Measurements from ENCODE around the gene SLC30A7. TPM values are rescaled to one million over a fixed set of nuclear protein-coding genes. Genes with fewer than 3 reads are reported as not detected.
"Not testable (repeated sequence)": the region's sequence is repeated elsewhere in the genome, so short reads cannot be mapped to it uniquely, and the experiment has no call there.

Gene SLC30A7
- total RNA-seq, 1 donor from 2014 or later = 56.6 TPM

DNA sequence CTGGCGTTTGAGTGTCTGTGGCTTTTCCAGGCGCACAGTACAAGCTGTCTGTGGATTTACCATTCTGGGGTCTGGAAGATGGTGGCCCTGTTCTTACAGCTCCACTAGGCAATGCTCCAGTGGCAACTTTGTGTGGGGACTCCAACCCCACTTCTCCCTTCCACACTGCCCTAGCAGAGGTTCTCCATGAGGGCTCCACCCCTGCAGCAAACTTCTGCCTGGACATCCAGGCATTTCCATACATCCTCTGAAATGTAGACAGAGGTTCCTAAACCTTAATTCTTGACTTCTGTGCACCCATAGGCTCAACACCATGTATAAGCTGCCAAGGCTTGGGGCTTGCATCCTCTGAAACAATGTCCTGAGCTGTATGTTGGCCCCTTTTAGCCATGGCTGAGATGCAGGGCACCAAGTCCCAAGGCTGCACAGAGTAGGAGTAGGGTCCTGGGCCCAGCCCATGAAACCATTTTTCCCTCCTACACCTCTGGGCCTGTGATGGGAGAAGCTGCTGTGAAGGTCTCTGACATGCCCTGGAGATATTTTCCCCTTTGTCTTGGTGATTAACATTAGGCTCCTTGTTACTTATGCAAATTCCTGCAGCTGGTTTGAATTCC lies 5.9 kb upstream of the SLC30A7 start:
- Mint-ChIP-seq H3K4me1 (ENCODE audit: low read depth, unreplicated experiment) (peaks cover 12% of the 10 kb centered on the region), H3K36me3 (ENCODE audit: low read depth, unreplicated experiment) (peaks cover 21% of the 10 kb centered on the region), H3K9me3 (ENCODE audit: unreplicated experiment) (peaks cover 12% of the 10 kb centered on the region)
- not testable (repeated sequence) for H3K27me3 Mint-ChIP-seq (ENCODE audit: low read depth, unreplicated experiment); H3K27me3 ChIP-seq (ENCODE audit: insufficient read depth, low read length); H3K4me3 ChIP-seq (ENCODE audit: insufficient read depth, low read depth, low read length); DNase-seq (ENCODE audit: low read depth); H3K36me3 ChIP-seq (ENCODE audit: insufficient read depth, low read length); H3K4me2 ChIP-seq (ENCODE audit: low read length); H3K9ac ChIP-seq (ENCODE audit: low read length); H3K9me3 ChIP-seq (ENCODE audit: insufficient read depth, low read depth, low read length); H3K27ac Mint-ChIP-seq (ENCODE audit: unreplicated experiment); H3K4me3 Mint-ChIP-seq (ENCODE audit: unreplicated experiment); H3K4me1 ChIP-seq (ENCODE audit: insufficient read depth, low read length); FAIRE-seq; H2AFZ ChIP-seq (ENCODE audit: low read depth, low read length); H3K27ac ChIP-seq (ENCODE audit: low read depth, low read length); H4K20me1 ChIP-seq (ENCODE audit: insufficient read depth, low read length)
- H3K79me2 ChIP-seq (ENCODE audit: insufficient read depth, low read length) = peaks cover 27% of the 10 kb centered on the region

DNA sequence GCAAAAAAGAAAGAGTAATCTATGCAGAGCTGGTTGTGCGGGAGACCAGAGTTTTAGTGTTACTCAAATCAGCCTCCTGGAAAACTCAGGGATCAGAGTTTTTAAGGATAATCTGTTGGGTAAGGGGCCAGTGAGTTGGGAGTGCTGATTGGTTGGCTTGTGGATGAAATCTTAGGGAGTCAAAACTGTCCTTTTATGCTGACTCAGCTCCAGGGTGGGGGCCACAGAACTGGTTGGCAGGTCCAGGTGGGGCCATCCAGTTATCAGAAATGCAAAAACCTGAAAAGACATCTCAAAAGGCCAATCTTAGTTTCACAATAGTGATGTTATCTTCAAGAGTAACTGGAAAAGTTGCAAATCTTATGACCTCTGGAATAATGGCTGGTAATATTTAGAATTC lies 4.5 kb upstream of the SLC30A7 start:
- H3K9me3 ChIP-seq (ENCODE audit: insufficient read depth, low read depth, low read length) = peaks cover 9% of the 10 kb centered on the region
- no peaks in the 10 kb centered on the region for H3K36me3 ChIP-seq (ENCODE audit: insufficient read depth, low read length)
- H3K27me3 ChIP-seq (ENCODE audit: insufficient read depth, low read length) = no peaks in the 10 kb centered on the region
- Mint-ChIP-seq H3K4me1 (ENCODE audit: low read depth, unreplicated experiment) (peaks cover 12% of the 10 kb centered on the region), H3K36me3 (ENCODE audit: low read depth, unreplicated experiment) (peaks cover 21% of the 10 kb centered on the region), H3K27ac (ENCODE audit: unreplicated experiment) (no peak overlapping the region), H3K4me3 (ENCODE audit: unreplicated experiment) (peak overlapping the region; percentile 50), H3K27me3 (ENCODE audit: low read depth, unreplicated experiment) (no peaks in the 10 kb centered on the region), H3K9me3 (ENCODE audit: unreplicated experiment) (peaks cover 12% of the 10 kb centered on the region)
- DNase-seq (ENCODE audit: low read depth) = no peak
- H3K79me2 ChIP-seq (ENCODE audit: insufficient read depth, low read length) = peaks cover 32% of the 10 kb centered on the region
- H2AFZ ChIP-seq (ENCODE audit: low read depth, low read length) = no peak overlapping the region
- TF ChIP-seq, protein P1, sequence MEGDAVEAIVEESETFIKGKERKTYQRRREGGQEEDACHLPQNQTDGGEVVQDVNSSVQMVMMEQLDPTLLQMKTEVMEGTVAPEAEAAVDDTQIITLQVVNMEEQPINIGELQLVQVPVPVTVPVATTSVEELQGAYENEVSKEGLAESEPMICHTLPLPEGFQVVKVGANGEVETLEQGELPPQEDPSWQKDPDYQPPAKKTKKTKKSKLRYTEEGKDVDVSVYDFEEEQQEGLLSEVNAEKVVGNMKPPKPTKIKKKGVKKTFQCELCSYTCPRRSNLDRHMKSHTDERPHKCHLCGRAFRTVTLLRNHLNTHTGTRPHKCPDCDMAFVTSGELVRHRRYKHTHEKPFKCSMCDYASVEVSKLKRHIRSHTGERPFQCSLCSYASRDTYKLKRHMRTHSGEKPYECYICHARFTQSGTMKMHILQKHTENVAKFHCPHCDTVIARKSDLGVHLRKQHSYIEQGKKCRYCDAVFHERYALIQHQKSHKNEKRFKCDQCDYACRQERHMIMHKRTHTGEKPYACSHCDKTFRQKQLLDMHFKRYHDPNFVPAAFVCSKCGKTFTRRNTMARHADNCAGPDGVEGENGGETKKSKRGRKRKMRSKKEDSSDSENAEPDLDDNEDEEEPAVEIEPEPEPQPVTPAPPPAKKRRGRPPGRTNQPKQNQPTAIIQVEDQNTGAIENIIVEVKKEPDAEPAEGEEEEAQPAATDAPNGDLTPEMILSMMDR (IDR thresholded peaks at IDR 0.05; ENCODE audit: insufficient read depth, low read depth, low read length) = no peak
- TF ChIP-seq EZH2 (IDR thresholded peaks at IDR 0.05; ENCODE audit: insufficient read depth, low read length) = no peak
- FAIRE-seq = no peak
- H3K27ac ChIP-seq (ENCODE audit: low read depth, low read length) = no peak overlapping the region
- H3K4me2 ChIP-seq (ENCODE audit: low read length) = no peak overlapping the region
- H4K20me1 ChIP-seq (ENCODE audit: insufficient read depth, low read length) = no peaks in the 10 kb centered on the region
- peaks cover 5% of the 10 kb centered on the region for H3K4me1 ChIP-seq (ENCODE audit: insufficient read depth, low read length)
- no peak overlapping the region for H3K4me3 ChIP-seq (ENCODE audit: insufficient read depth, low read depth, low read length)
- H3K9ac ChIP-seq (ENCODE audit: low read length) = no peak overlapping the region

DNA sequence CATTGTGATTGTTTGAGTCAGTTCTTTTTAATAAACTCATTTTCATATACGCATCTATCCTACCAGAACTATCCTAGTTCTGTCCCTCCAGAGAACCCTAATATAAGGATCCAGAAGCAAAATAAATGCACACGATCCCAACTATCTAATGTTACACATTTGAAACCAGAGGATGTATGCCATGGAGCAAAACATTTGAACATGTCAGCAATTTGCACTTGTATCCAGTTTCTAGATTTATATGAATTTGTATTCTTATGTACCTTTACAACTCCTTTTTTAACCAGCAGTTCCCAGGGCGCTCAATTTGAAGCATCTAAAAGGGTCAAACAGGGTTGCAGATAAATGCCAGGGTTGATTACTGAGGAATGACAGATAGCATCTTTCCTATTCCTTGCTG lies 3.3 kb upstream of the SLC30A7 start:
- Histone ChIP-seq H3K27ac (ENCODE audit: low read depth, low read length) (no peak overlapping the region), H4K20me1 (ENCODE audit: insufficient read depth, low read length) (peaks cover 4% of the 10 kb centered on the region), H2AFZ (ENCODE audit: low read depth, low read length) (no peak overlapping the region), H3K79me2 (ENCODE audit: insufficient read depth, low read length) (peaks cover 44% of the 10 kb centered on the region), H3K9ac (ENCODE audit: low read length) (no peak overlapping the region), H3K27me3 (ENCODE audit: insufficient read depth, low read length) (no peaks in the 10 kb centered on the region), H3K36me3 (ENCODE audit: insufficient read depth, low read length) (no peaks in the 10 kb centered on the region), H3K4me1 (ENCODE audit: insufficient read depth, low read length) (peaks cover 13% of the 10 kb centered on the region), H3K9me3 (ENCODE audit: insufficient read depth, low read depth, low read length) (peaks cover 9% of the 10 kb centered on the region), H3K4me3 (ENCODE audit: insufficient read depth, low read depth, low read length) (no peak overlapping the region), H3K4me2 (ENCODE audit: low read length) (peak overlapping the region; percentile 2)
- H3K4me1 Mint-ChIP-seq (ENCODE audit: low read depth, unreplicated experiment) = peaks cover 14% of the 10 kb centered on the region
- FAIRE-seq = no peak
- H3K9me3 Mint-ChIP-seq (ENCODE audit: unreplicated experiment) = peaks cover 12% of the 10 kb centered on the region
- H3K4me3 Mint-ChIP-seq (ENCODE audit: unreplicated experiment) = peak overlapping the region; percentile 96
- DNase-seq (ENCODE audit: low read depth) = no peak
- no peaks in the 10 kb centered on the region for H3K27me3 Mint-ChIP-seq (ENCODE audit: low read depth, unreplicated experiment)
- H3K27ac Mint-ChIP-seq (ENCODE audit: unreplicated experiment) = no peak overlapping the region
- peaks cover 20% of the 10 kb centered on the region for H3K36me3 Mint-ChIP-seq (ENCODE audit: low read depth, unreplicated experiment)
- TF ChIP-seq, protein P1 (IDR thresholded peaks at IDR 0.05; ENCODE audit: insufficient read depth, low read depth, low read length) = no peak
- no peak for TF ChIP-seq EZH2 (IDR thresholded peaks at IDR 0.05; ENCODE audit: insufficient read depth, low read length)
